ENCODE data around the gene CBX8.

CBX8 gene

GRCh38 chr17:79842656-79843473, 46.0 kb upstream of the CBX8 start:
- TF ChIP-seq ELF4 (IDR thresholded peaks at IDR 0.05) (no peak), FOXA1 (IDR thresholded peaks at IDR 0.05) (no peak), CTBP1 (IDR thresholded peaks at IDR 0.05; ENCODE audit: borderline replicate concordance) (no peak), BHLHE40 (IDR thresholded peaks at IDR 0.05; ENCODE audit: borderline replicate concordance) (no peak), LEF1 (IDR thresholded peaks at IDR 0.05; ENCODE audit: borderline replicate concordance) (no peak), TARDBP (IDR thresholded peaks at IDR 0.05) (no peak), FOXM1 (IDR thresholded peaks at IDR 0.05; ENCODE audit: borderline replicate concordance) (no peak), PKNOX1 (IDR thresholded peaks at IDR 0.05) (no peak), SP1 (IDR thresholded peaks at IDR 0.05) (no peak), ARNT (IDR thresholded peaks at IDR 0.05) (no peak), L3MBTL2 (conservative IDR thresholded peaks at IDR 0.05) (no peak), FOXK2 (IDR thresholded peaks at IDR 0.05) (no peak)
- ChIA-PET POLR2A (interaction anchor here (0.9 to 6.1 kb wide), 9 partner anchors 14 to 259 kb away, joined by 3 to 58 read pairs (median 4); partner anchors contain the start of genes CBX8 and GAA), CTCF (no interaction called here)
- no peak for DNase-seq (ENCODE audit: extremely low spot score)

DNA sequence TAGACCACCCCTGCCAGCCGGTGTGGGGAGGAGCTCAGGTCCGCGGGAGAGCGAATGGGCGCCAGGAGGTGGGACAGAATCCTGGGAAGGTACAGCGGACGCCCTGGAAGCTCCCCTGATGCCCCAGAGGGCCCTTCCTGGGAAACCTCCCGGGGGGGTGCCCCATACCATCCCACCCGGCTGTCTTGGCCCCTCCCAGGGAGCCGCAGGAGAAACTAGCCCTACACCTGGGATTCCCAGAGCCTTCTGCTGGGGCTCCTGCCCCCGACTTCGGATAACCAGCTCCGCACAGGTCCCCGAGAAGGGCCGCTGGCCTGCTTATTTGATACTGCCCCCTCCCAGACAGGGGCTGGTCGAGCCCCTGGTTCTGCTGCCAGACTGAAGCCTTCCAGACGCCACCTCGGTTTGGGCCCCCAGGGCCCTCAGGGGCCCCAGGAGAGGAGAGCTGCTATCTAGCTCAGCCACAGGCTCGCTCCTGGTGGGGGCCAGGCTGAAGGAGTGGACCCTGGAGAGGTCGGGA, 45.3 kb upstream of the CBX8 start:
- CTCF ChIA-PET, result interaction anchor here (0.5 to 1.4 kb wide), 3 partner anchors 86 to 134 kb away, joined by 3 read pairs; no protein-coding TSS in a partner anchor
- POLR2A ChIA-PET, result interaction anchor here (0.9 to 6.1 kb wide), 8 partner anchors 14 to 259 kb away, joined by 3 to 58 read pairs (median 4); partner anchors contain the start of genes CBX8 and GAA
- TF ChIP-seq BHLHE40 (IDR thresholded peaks at IDR 0.05; ENCODE audit: borderline replicate concordance), result no peak
- TF ChIP-seq ZNF384 (IDR thresholded peaks at IDR 0.05), result no peak
- TF ChIP-seq LEF1 (IDR thresholded peaks at IDR 0.05; ENCODE audit: borderline replicate concordance), result no peak
- no peak for TF ChIP-seq PKNOX1 (IDR thresholded peaks at IDR 0.05)
- TF ChIP-seq NFRKB (IDR thresholded peaks at IDR 0.05), result no peak
- no peak for TF ChIP-seq CTBP1 (IDR thresholded peaks at IDR 0.05; ENCODE audit: borderline replicate concordance)
- no peak for TF ChIP-seq ARNT (IDR thresholded peaks at IDR 0.05)
- no peak for TF ChIP-seq FOXM1 (IDR thresholded peaks at IDR 0.05; ENCODE audit: borderline replicate concordance)
- DNase-seq (ENCODE audit: extremely low spot score), result no peak

DNA sequence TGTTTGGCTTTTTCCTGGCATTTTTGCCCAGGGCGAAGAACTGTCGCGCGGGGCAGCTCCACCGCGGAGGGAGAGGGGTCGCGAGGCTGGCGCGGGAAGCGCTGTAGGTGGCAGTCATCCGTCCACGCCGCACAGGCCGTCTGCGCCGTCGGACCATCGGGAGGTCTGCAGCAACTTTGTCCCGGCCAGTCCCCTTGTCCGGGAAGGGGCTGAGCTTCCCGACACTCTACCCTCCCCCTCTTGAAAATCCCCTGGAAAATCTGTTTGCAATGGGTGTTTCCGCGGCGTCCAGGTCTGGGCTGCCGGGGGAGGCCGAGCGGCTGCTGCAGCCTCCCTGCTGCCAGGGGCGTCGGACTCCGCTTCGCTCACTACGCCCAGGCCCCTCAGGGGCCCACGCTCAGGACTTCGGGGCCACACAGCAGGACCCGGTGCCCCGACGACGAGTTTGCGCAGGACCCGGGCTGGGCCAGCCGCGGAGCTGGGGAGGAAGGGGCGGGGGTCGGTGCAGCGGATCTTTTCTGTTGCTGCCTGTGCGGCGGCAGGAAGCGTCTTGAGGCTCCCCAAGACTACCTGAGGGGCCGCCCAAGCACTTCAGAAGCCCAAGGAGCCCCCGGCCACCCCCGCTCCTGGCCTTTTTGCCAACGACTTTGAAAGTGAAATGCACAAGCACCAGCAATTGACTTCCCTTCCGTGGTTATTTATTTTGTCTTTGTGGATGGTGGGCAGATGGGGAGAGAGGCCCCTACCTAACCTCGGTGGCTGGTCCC, 44.7 kb upstream of the CBX8 start:
- CTCF ChIA-PET, result interaction anchor here (0.5 to 1.8 kb wide), 9 partner anchors 7 to 133 kb away, joined by 3 to 6 read pairs (median 3); no protein-coding TSS in a partner anchor
- TF ChIP-seq L3MBTL2 (conservative IDR thresholded peaks at IDR 0.05) (no peak), TARDBP (IDR thresholded peaks at IDR 0.05) (no peak)
- DNase-seq (ENCODE audit: extremely low spot score), result no peak
- POLR2A ChIA-PET, result interaction anchor here (1.0 to 6.1 kb wide), 10 partner anchors 12 to 260 kb away, joined by 3 to 58 read pairs (median 13); partner anchors contain the start of genes CBX8 and GAA

DNA sequence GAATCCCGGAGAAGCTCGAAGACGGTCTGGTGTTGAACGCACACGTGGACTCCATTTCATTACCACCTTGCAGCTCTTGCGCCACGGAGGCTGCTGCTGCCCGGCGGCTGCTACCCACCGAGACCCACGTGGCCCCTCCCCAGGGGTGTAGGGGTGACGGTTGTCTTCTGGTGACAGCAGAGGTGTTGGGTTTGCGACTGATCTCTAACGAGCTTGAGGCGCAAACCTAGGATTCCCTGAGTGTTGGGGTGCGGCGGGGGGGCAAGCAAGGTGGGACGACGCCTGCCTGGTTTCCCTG, 44.1 kb upstream of the CBX8 start:
- POLR2A ChIA-PET, result interaction anchor here (0.9 to 6.1 kb wide), 8 partner anchors 9 to 152 kb away, joined by 4 to 58 read pairs (median 24); partner anchors contain the start of gene CBX8
- no peak for TF ChIP-seq SUZ12 (IDR thresholded peaks at IDR 0.05)
- TF ChIP-seq NFRKB (IDR thresholded peaks at IDR 0.05), result no peak
- no peak for TF ChIP-seq HDGF (IDR thresholded peaks at IDR 0.05; ENCODE audit: borderline replicate concordance)
- TF ChIP-seq ZNF384 (IDR thresholded peaks at IDR 0.05), result no peak
- TF ChIP-seq PKNOX1 (IDR thresholded peaks at IDR 0.05), result no peak
- DNase-seq (ENCODE audit: extremely low spot score), result no peak
- CTCF ChIA-PET, result interaction anchor here (0.8 to 1.8 kb wide), 10 partner anchors 8 to 131 kb away, joined by 3 to 6 read pairs (median 4); no protein-coding TSS in a partner anchor

DNA sequence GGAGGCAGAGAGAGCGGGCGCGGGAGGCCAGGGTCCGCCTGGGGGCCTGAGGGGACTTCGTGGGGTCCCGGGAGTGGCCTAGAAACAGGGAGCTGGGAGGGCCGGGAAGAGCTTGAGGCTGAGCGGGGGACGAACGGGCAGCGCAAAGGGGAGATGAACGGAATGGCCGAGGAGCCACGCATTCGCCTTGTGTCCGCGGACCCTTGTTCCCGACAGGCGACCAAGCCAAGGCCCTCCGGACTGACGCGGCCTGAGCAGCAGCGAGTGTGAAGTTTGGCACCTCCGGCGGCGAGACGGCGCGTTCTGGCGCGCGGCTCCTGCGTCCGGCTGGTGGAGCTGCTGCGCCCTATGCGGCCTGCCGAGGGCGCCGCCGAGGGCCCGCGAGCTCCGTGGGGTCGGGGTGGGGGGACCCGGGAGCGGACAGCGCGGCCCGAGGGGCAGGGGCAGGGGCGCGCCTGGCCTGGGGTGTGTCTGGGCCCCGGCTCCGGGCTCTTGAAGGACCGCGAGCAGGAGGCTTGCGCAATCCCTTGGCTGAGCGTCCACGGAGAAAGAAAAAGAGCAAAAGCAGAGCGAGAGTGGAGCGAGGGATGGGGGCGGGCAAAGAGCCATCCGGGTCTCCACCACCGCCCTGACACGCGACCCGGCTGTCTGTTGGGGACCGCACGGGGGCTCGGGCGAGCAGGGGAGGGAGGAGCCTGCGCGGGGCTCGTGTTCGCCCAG, 43.6 kb upstream of the CBX8 start:
- peak; percentile 79; the same call in 1 of the 2 replicates for TF ChIP-seq L3MBTL2 (conservative IDR thresholded peaks at IDR 0.05)
- TF ChIP-seq CTBP1 (IDR thresholded peaks at IDR 0.05; ENCODE audit: borderline replicate concordance), result no peak
- no peak for DNase-seq (ENCODE audit: extremely low spot score)
- ChIA-PET CTCF (interaction anchor here (0.6 to 1.8 kb wide), 13 partner anchors 8 to 1009 kb away, joined by 3 to 6 read pairs (median 4); no protein-coding TSS in a partner anchor), POLR2A (interaction anchor here (0.9 to 6.1 kb wide), 11 partner anchors 9 to 153 kb away, joined by 3 to 58 read pairs (median 10); partner anchors contain the start of gene CBX8)
